RWPE1 (cell line): Measurements from ENCODE around the gene PABPN1L.

Experiments
- CTCF ChIA-PET: fragments of 350-600 bp; sonication (Branson Sonifier 250); formaldehyde crosslinking; extraction: SDS; loops from one replicate; lab custom pipeline; 2021; lab: Yijun Ruan, JAX
- POLR2A ChIA-PET: fragments of 400-600 bp; formaldehyde crosslinking; extraction: SDS; loops from one replicate; lab custom pipeline; 2020; ENCODE audit warnings: antibody characterized with exemption; ENCODE audit not compliant: low non-redundant PET; lab: Yijun Ruan, JAX
- DNase-seq: peaks from one replicate; pipeline ENCODE4 v3.0.0; 2012; ENCODE audit warnings: low spot score
- H3K27ac ChIP-seq: fragments of 450-650 bp; 2 replicates; pipeline ENCODE4 v1.5.1; 2017
- TF ChIP-seq, protein P1 (sequence below): fragments of 450-650 bp; conservative IDR thresholded peaks from 2 replicates; pipeline ENCODE4 v1.5.1; 2017; ENCODE audit warnings: low read depth, mild to moderate bottlenecking

Gene PABPN1L

DNA sequence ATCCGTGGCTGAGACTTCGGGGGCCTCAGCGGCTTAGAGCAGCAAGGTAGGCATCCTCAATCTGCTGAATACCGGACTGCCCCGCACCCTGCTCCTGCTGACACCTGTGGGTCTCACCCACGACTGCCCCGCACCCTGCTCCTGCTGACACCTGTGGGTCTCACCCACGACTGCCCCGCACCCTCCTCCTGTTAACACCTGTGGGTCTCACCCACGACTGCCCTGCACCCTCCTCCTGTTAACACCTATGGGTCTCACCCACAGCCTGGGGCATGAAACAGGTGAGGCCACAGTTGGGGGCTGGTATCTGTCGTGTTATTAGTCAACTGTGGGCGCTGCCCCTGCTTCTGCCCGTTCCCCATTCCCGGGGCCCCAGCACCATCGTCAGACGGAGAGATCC lies 36.3 kb upstream of the PABPN1L start:
- POLR2A ChIA-PET: no interaction called here
- TF ChIP-seq, protein P1, sequence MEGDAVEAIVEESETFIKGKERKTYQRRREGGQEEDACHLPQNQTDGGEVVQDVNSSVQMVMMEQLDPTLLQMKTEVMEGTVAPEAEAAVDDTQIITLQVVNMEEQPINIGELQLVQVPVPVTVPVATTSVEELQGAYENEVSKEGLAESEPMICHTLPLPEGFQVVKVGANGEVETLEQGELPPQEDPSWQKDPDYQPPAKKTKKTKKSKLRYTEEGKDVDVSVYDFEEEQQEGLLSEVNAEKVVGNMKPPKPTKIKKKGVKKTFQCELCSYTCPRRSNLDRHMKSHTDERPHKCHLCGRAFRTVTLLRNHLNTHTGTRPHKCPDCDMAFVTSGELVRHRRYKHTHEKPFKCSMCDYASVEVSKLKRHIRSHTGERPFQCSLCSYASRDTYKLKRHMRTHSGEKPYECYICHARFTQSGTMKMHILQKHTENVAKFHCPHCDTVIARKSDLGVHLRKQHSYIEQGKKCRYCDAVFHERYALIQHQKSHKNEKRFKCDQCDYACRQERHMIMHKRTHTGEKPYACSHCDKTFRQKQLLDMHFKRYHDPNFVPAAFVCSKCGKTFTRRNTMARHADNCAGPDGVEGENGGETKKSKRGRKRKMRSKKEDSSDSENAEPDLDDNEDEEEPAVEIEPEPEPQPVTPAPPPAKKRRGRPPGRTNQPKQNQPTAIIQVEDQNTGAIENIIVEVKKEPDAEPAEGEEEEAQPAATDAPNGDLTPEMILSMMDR: no peak
- no peak overlapping the region for H3K27ac ChIP-seq
- CTCF ChIA-PET: no interaction called here
- DNase-seq: no peak

DNA sequence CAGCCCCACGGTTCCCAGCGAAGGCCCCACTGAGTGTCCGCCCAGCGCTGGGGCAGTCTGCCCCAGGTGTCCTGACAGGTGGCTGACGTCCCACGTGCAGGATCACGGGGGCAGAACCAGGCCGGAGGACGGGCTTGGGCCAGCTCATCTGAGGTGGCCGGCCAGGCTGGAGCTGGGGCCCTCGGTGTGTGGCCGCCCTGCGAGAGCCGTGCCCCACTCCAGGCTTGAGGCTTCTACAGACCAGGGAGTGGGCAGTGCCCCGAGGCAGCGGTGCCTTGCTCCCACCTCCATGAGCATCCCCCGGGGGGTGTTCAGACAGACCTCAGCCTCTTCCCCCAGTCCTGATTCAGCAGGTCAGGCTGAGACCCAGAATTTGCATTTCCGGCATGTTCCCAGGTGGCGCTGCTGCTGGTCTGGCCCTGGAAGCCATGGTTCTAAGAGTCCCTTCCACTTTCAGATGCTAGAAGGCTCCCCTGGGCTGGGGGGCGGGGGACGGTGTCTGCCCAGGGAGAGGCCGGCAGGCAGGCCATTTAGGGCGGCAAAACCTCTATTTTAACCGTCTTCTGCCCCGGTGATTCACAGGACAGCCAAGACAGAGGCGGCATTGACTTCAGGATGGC lies 35.4 kb upstream of the PABPN1L start:
- no peak overlapping the region for H3K27ac ChIP-seq
- ChIA-PET POLR2A (no interaction called here), CTCF (interaction anchor here (0.7 kb wide), 1 partner anchor 198 kb away, joined by 3 read pairs; no protein-coding TSS in a partner anchor)
- TF ChIP-seq, protein P1: no peak
- DNase-seq: no peak

GRCh38 chr16:88900662-88901052 lies 34.2 kb upstream of the PABPN1L start:
- no peak for DNase-seq
- TF ChIP-seq, protein P1: no peak
- ChIA-PET POLR2A (interaction anchor here (0.6 kb wide), 1 partner anchor 307 kb away, joined by 7 read pairs; no protein-coding TSS in a partner anchor), CTCF (no interaction called here)
- H3K27ac ChIP-seq: no peak overlapping the region

DNA sequence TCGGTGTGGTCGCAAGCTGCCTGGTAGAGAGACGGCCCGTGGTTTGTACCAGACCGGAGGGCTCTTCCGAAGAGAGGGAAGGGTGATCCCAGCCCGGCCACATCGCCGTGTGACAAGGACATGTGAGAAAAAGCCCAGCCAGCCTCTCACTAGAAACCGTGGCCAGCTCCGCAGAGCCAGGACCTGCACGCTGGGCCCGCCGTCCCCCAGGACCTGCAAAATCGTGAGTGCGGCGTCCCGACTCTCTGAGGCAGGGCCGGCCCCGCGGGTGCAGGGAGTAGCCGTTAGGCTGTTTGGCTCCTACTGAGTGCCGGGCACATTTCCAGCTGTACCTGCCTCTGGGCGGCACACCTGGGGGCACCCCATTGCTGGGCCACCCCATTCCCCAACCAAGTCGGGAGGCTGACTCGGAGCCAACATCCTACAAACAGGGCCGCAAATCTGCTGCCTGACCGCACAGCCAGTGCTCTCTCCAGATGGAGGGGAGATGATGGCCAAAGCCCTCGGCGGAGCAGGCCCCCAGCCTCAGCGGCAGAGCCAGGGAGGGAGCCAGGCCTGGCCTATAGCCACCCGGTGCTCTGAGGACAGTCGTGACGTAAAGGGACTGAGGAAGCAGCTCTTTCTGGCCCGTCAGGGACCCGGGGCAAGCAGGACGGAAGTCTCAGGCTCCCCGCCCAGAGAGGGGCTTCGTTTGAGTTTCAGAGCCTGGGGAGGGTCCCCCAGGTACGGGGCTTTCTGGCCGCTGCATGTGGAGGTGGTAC lies 33.6 kb upstream of the PABPN1L start:
- TF ChIP-seq, protein P1: no peak
- CTCF ChIA-PET: no interaction called here
- POLR2A ChIA-PET: interaction anchor here (0.6 kb wide), 1 partner anchor 307 kb away, joined by 7 read pairs; no protein-coding TSS in a partner anchor
- H3K27ac ChIP-seq: no peak overlapping the region
- DNase-seq: no peak

- POLR2A ChIA-PET: no interaction called here
- no peak for DNase-seq
- no peak overlapping the region for H3K27ac ChIP-seq
- CTCF ChIA-PET: interaction anchor here (1.0 kb wide), 1 partner anchor 16 kb away, joined by 3 read pairs; no protein-coding TSS in a partner anchor
- TF ChIP-seq, protein P1: no peak
Measured at GRCh38 chr16:88897696-88898425, 31.4 kb upstream of the PABPN1L start.
